GM12892 (cell line): ENCODE measurements around the gene TBCD.

Experiments
- DNase-seq: peaks from one replicate; pipeline ENCODE4 v3.0.0; 2011; ENCODE audit not compliant: insufficient read length
- FAIRE-seq: peaks from 2 replicates; lab custom pipeline; 2011; peaks lifted over from hg19 to GRCh38; lab: Jason Lieb, UNC
- POLR2A ChIP-seq: IDR thresholded peaks from 2 replicates; pipeline ENCODE4 v1.6.1; 2011; ENCODE audit warnings: low read depth, low read length, control low read depth
- POLR2AphosphoS5 ChIP-seq: IDR thresholded peaks from 2 replicates; pipeline ENCODE4 v1.6.1; 2011; ENCODE audit warnings: low read depth, low read length, control low read depth
- TAF1 ChIP-seq: IDR thresholded peaks from 2 replicates; pipeline ENCODE4 v1.6.1; 2011; ENCODE audit warnings: low read depth, mild to moderate bottlenecking, control low read depth, low read length, borderline replicate concordance

The TBCD gene

GRCh38 chr17:82879241-82879640, 127.4 kb downstream of the TBCD start:
- DNase-seq (no peak), FAIRE-seq (no peak)
- TF ChIP-seq POLR2AphosphoS5 (no peak), POLR2A (no peak), TAF1 (no peak)

- TF ChIP-seq TAF1 (no peak), POLR2A (no peak), POLR2AphosphoS5 (no peak)
- DNase-seq (no peak), FAIRE-seq (no peak)
Measured at GRCh38 chr17:82880620-82881323, 128.9 kb downstream of the TBCD start.

- DNase-seq (no peak), FAIRE-seq (no peak)
- TF ChIP-seq TAF1 = no peak
- no peak for TF ChIP-seq POLR2AphosphoS5
- no peak for TF ChIP-seq POLR2A
Measured at GRCh38 chr17:82881324-82881823, 129.5 kb downstream of the TBCD start.

GRCh38 chr17:82881900-82882714, 130.2 kb downstream of the TBCD start:
- no peak for TF ChIP-seq TAF1
- TF ChIP-seq POLR2A = no peak
- TF ChIP-seq POLR2AphosphoS5 = no peak
- DNase-seq (no peak), FAIRE-seq (no peak)

GRCh38 chr17:82882715-82883418, 131.0 kb downstream of the TBCD start:
- no peak for DNase-seq
- no peak for FAIRE-seq
- TF ChIP-seq TAF1 = no peak
- TF ChIP-seq POLR2AphosphoS5 = no peak
- no peak for TF ChIP-seq POLR2A

DNA sequence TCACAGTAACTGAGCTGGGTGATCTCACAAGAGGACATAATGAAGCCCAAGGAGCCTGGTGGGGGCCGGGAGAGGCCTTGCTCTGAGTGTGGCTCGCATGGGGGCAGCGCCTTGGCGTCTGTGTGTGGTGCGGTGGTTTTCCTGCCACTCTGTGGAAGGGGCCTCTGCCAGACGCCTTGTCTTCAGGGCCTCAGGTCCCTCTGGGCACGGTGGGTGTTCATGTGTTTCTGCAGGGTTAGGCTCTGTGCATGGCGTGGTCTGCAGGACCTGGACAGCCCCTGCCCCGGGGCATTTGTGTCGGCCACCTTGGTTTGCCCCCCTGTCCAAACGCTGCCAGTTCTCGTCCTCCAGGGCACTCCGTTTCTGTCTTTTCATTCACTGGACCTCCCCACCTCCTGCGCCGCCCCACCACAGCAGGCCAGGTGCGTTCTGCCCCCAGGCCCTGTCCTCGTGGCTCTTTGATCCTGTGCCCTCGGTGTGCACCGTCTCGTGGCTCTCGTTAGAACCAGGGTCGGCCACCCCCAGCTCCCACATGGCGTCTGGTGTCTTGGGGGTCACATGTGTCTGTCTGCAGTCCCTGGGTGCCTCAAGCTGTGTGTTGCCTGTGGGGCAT, 131.7 kb downstream of the TBCD start:
- TF ChIP-seq POLR2A = no peak
- TF ChIP-seq TAF1 = no peak
- TF ChIP-seq POLR2AphosphoS5 = no peak
- DNase-seq (no peak), FAIRE-seq (no peak)

- DNase-seq (no peak), FAIRE-seq (no peak)
- no peak for TF ChIP-seq TAF1
- TF ChIP-seq POLR2A = no peak
- no peak for TF ChIP-seq POLR2AphosphoS5
Measured at GRCh38 chr17:82884341-82884969, 132.6 kb downstream of the TBCD start.

GRCh38 chr17:82884970-82885353, 133.1 kb downstream of the TBCD start:
- DNase-seq (no peak), FAIRE-seq (no peak)
- TF ChIP-seq POLR2A (no peak), POLR2AphosphoS5 (no peak), TAF1 (no peak)

- no peak for TF ChIP-seq TAF1
- no peak for TF ChIP-seq POLR2A
- TF ChIP-seq POLR2AphosphoS5 = no peak
- FAIRE-seq (no peak), DNase-seq (no peak)
Measured at GRCh38 chr17:82887255-82888164, 135.6 kb downstream of the TBCD start.
